DMS153 (cell line): ENCODE results near the gene NF2.
A peak's percentile ranks its signal among the peaks of the same experiment; 100 is the strongest.
"Not testable (repeated sequence)": the region's sequence is repeated elsewhere in the genome, so short reads cannot be mapped to it uniquely, and the experiment has no call there.

Source experiments
- DNase-seq: peaks from one replicate; lab custom pipeline; 2025; lab: John Stamatoyannopoulos, UW

NF2 gene

GRCh38 chr22:29596408-29596807 lies 7.0 kb upstream of the NF2 start:
- DNase-seq: no peak

- DNase-seq: not testable (repeated sequence)
These were observed 5.4 kb upstream of the NF2 start for GRCh38 chr22:29597871-29598683.

GRCh38 chr22:29598684-29599020 lies 4.8 kb upstream of the NF2 start:
- no peak for DNase-seq

GRCh38 chr22:29604076-29604360 lies 585 bp downstream of the NF2 start:
- no peak for DNase-seq

- no peak for DNase-seq
These were observed 2.1 kb downstream of the NF2 start for GRCh38 chr22:29605527-29605850.

- no peak for DNase-seq
These were observed 2.9 kb downstream of the NF2 start for GRCh38 chr22:29606320-29606719.

- DNase-seq: no peak
These were observed 4.0 kb downstream of the NF2 start for GRCh38 chr22:29607426-29607825.

- no peak for DNase-seq
These were observed 5.7 kb downstream of the NF2 start for GRCh38 chr22:29609139-29609538.

GRCh38 chr22:29610780-29611179 lies 7.3 kb downstream of the NF2 start:
- no peak for DNase-seq

- DNase-seq: no peak
These were observed 12.4 kb downstream of the NF2 start for GRCh38 chr22:29615705-29616327.

GRCh38 chr22:29617922-29618629 lies 14.6 kb downstream of the NF2 start:
- no peak for DNase-seq

GRCh38 chr22:29621761-29622526 lies 18.5 kb downstream of the NF2 start:
- no peak for DNase-seq

GRCh38 chr22:29623059-29623458 lies 19.6 kb downstream of the NF2 start:
- no peak for DNase-seq

- DNase-seq: no peak
These were observed 20.2 kb downstream of the NF2 start for GRCh38 chr22:29623553-29624169.

- DNase-seq: peak; percentile 28
These were observed 21.8 kb downstream of the NF2 start for GRCh38 chr22:29625090-29625825.

GRCh38 chr22:29626497-29627195 lies 23.2 kb downstream of the NF2 start:
- no peak for DNase-seq

GRCh38 chr22:29627196-29627535 lies 23.7 kb downstream of the NF2 start:
- no peak for DNase-seq

GRCh38 chr22:29628996-29629902 lies 25.8 kb downstream of the NF2 start:
- no peak for DNase-seq

GRCh38 chr22:29629903-29630516 lies 26.6 kb downstream of the NF2 start:
- no peak for DNase-seq

GRCh38 chr22:29630987-29631386 lies 27.6 kb downstream of the NF2 start:
- no peak for DNase-seq
